Measurements from ENCODE around the gene AOPEP. TPM values are rescaled to one million over a fixed set of nuclear protein-coding genes. Genes with fewer than 3 reads are reported as not detected.
A peak's percentile ranks its signal among the peaks of the same experiment; 100 is the strongest.
"Not testable (repeated sequence)": the region's sequence is repeated elsewhere in the genome, so short reads cannot be mapped to it uniquely, and the experiment has no call there.

AOPEP gene
- total RNA-seq, 1 donor from 2014 or later: 25.8 TPM

- H3K36me3 Mint-ChIP-seq (ENCODE audit: unreplicated experiment): peaks cover 16% of the 10 kb centered on the region
- no peaks in the 10 kb centered on the region for H3K27me3 Mint-ChIP-seq (ENCODE audit: unreplicated experiment)
- no peak overlapping the region for H3K27ac Mint-ChIP-seq (ENCODE audit: unreplicated experiment)
- H3K4me3 Mint-ChIP-seq (ENCODE audit: unreplicated experiment): no peak overlapping the region
- peaks cover 3% of the 10 kb centered on the region for H3K9me3 Mint-ChIP-seq (ENCODE audit: unreplicated experiment)
- H3K4me1 Mint-ChIP-seq (ENCODE audit: low read depth, unreplicated experiment): no peaks in the 10 kb centered on the region
- no peak for TF ChIP-seq CTCF (IDR thresholded peaks at IDR 0.05; ENCODE audit: partially characterized antibody, unreplicated experiment)
- DNase-seq: no peak
These were observed 112.9 kb downstream of the AOPEP start for GRCh38 chr9:94839398-94839797.

GRCh38 chr9:94840738-94841137 lies 114.2 kb downstream of the AOPEP start:
- H3K36me3 Mint-ChIP-seq (ENCODE audit: unreplicated experiment): peaks cover 16% of the 10 kb centered on the region
- peaks cover 3% of the 10 kb centered on the region for H3K9me3 Mint-ChIP-seq (ENCODE audit: unreplicated experiment)
- no peak for DNase-seq
- H3K4me1 Mint-ChIP-seq (ENCODE audit: low read depth, unreplicated experiment): no peaks in the 10 kb centered on the region
- H3K4me3 Mint-ChIP-seq (ENCODE audit: unreplicated experiment): no peak overlapping the region
- no peaks in the 10 kb centered on the region for H3K27me3 Mint-ChIP-seq (ENCODE audit: unreplicated experiment)
- peak overlapping the region; percentile 12 for H3K27ac Mint-ChIP-seq (ENCODE audit: unreplicated experiment)
- TF ChIP-seq CTCF (IDR thresholded peaks at IDR 0.05; ENCODE audit: partially characterized antibody, unreplicated experiment): no peak

- H3K9me3 Mint-ChIP-seq (ENCODE audit: unreplicated experiment): peaks cover 7% of the 10 kb centered on the region
These were observed 116.6 kb downstream of the AOPEP start for GRCh38 chr9:94843134-94843533.

GRCh38 chr9:94846739-94847138 lies 120.2 kb downstream of the AOPEP start:
- peaks cover 4% of the 10 kb centered on the region for H3K36me3 Mint-ChIP-seq (ENCODE audit: unreplicated experiment)
- H3K4me1 Mint-ChIP-seq (ENCODE audit: low read depth, unreplicated experiment): no peaks in the 10 kb centered on the region
- peaks cover 5% of the 10 kb centered on the region for H3K9me3 Mint-ChIP-seq (ENCODE audit: unreplicated experiment)
- no peak overlapping the region for H3K27ac Mint-ChIP-seq (ENCODE audit: unreplicated experiment)
- H3K27me3 Mint-ChIP-seq (ENCODE audit: unreplicated experiment): peaks cover 2% of the 10 kb centered on the region
- no peak for DNase-seq
- TF ChIP-seq CTCF (IDR thresholded peaks at IDR 0.05; ENCODE audit: partially characterized antibody, unreplicated experiment): no peak
- H3K4me3 Mint-ChIP-seq (ENCODE audit: unreplicated experiment): no peak overlapping the region

More at GRCh38 chr9:94843134-94843533, 116.6 kb downstream of the AOPEP start:
- H3K27ac Mint-ChIP-seq (ENCODE audit: unreplicated experiment): no peak overlapping the region
- H3K27me3 Mint-ChIP-seq (ENCODE audit: unreplicated experiment): peaks cover 2% of the 10 kb centered on the region
- H3K36me3 Mint-ChIP-seq (ENCODE audit: unreplicated experiment): peaks cover 11% of the 10 kb centered on the region
- no peak overlapping the region for H3K4me3 Mint-ChIP-seq (ENCODE audit: unreplicated experiment)
- no peak for DNase-seq
- TF ChIP-seq CTCF (IDR thresholded peaks at IDR 0.05; ENCODE audit: partially characterized antibody, unreplicated experiment): no peak
- H3K4me1 Mint-ChIP-seq (ENCODE audit: low read depth, unreplicated experiment): no peaks in the 10 kb centered on the region

- Mint-ChIP-seq H3K4me1 (ENCODE audit: low read depth, unreplicated experiment) (no peaks in the 10 kb centered on the region), H3K36me3 (ENCODE audit: unreplicated experiment) (peaks cover 4% of the 10 kb centered on the region), H3K27ac (ENCODE audit: unreplicated experiment) (no peak overlapping the region), H3K27me3 (ENCODE audit: unreplicated experiment) (peaks cover 2% of the 10 kb centered on the region), H3K4me3 (ENCODE audit: unreplicated experiment) (no peak overlapping the region), H3K9me3 (ENCODE audit: unreplicated experiment) (peaks cover 5% of the 10 kb centered on the region)
- no peak for DNase-seq
- TF ChIP-seq CTCF (IDR thresholded peaks at IDR 0.05; ENCODE audit: partially characterized antibody, unreplicated experiment): no peak
These were observed 121.0 kb downstream of the AOPEP start for GRCh38 chr9:94847486-94847885.

GRCh38 chr9:94848791-94849190 lies 122.3 kb downstream of the AOPEP start:
- H3K4me1 Mint-ChIP-seq (ENCODE audit: low read depth, unreplicated experiment); H3K4me3 Mint-ChIP-seq (ENCODE audit: unreplicated experiment); DNase-seq; H3K36me3 Mint-ChIP-seq (ENCODE audit: unreplicated experiment); H3K27ac Mint-ChIP-seq (ENCODE audit: unreplicated experiment); H3K9me3 Mint-ChIP-seq (ENCODE audit: unreplicated experiment); H3K27me3 Mint-ChIP-seq (ENCODE audit: unreplicated experiment): not testable (repeated sequence)
